ENCODE measurements around the gene SCAF4. TPM values are rescaled to one million over a fixed set of nuclear protein-coding genes. Genes with fewer than 3 reads are reported as not detected.

SCAF4 gene
- total and polyA plus RNA-seq, 8 donors = 8.2 to 15.1 (median 10.5) TPM

DNA sequence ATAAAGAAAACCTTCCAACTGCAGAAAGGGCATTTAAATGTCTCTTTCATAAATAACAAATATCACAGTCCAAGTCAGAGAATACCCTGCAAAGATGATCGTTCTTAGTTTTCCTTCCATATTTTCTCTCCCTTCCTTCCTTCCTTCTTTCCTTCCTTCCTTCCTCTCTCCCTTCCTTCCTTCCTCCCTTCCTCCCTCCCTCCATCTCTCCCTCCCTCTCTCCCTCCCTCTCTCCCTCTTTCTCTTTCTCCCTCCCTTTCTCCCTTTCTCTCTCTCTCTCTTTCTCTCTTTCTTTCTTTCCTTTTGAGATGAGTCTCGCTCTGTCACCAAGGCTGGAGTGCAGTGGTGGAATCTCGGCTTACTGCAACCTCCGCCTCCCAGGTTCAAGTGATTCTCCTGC lies 29.0 kb upstream of the SCAF4 start:
- DNase-seq = no peak
- intact Hi-C loops (cut with DNase I) = no loop called here
- Histone ChIP-seq H3K27ac (no peak overlapping the region), H3K36me3 (no peaks in the 10 kb centered on the region), H3K4me3 (no peak overlapping the region), H3K9me3 (no peaks in the 10 kb centered on the region), H3K27me3 (no peaks in the 10 kb centered on the region), H3K4me1 (no peaks in the 10 kb centered on the region)
- FAIRE-seq = no peak
- TF ChIP-seq, protein P1, sequence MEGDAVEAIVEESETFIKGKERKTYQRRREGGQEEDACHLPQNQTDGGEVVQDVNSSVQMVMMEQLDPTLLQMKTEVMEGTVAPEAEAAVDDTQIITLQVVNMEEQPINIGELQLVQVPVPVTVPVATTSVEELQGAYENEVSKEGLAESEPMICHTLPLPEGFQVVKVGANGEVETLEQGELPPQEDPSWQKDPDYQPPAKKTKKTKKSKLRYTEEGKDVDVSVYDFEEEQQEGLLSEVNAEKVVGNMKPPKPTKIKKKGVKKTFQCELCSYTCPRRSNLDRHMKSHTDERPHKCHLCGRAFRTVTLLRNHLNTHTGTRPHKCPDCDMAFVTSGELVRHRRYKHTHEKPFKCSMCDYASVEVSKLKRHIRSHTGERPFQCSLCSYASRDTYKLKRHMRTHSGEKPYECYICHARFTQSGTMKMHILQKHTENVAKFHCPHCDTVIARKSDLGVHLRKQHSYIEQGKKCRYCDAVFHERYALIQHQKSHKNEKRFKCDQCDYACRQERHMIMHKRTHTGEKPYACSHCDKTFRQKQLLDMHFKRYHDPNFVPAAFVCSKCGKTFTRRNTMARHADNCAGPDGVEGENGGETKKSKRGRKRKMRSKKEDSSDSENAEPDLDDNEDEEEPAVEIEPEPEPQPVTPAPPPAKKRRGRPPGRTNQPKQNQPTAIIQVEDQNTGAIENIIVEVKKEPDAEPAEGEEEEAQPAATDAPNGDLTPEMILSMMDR (IDR thresholded peaks at IDR 0.05) = no peak
- 72 to 87% methylated on average over 4 of the region's 4 CpGs for WGBS, 2 donors
- ATAC-seq = no peak

DNA sequence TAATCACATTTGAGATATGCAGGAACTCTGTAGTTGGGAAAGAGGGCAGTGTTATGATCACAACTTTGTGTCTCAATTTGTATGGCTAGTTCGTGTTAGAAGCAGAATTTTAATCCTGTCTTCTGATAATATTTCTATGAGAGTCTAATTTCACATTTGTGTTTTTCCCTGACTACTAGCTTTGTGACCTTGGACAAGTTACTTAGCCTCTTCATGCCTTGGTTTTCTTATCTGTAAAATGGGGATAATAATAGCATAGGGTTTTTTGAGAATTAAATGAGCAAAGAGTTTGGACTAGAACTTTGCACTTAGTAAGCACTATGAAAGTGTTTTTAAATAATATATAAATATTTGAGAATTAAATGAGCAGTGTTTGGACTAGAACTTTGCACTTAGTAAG lies 24.9 kb upstream of the SCAF4 start:
- intact Hi-C loops (cut with DNase I) = no loop called here

DNA sequence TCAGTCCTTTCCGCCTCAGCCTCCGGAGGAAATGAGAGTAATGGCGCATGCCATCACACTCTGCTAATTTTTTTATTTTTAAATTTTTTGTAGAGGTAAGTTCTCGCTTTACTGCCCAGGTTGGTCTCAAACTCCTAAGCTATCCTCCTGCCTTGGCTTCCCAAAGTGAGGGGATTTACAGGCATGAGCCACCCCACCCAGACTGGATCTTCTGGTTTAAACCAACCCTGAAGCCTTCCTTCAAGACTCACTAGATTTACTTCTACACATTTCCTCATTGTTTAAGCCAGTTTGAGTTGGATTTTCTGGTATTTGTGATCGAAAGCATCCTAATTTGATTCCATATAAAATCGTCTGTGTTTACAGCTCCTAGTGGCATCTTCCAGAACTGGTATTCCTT lies 23.1 kb upstream of the SCAF4 start:
- ATAC-seq (no peak), DNase-seq (no peak), FAIRE-seq (no peak)
- H3K4me1 ChIP-seq = no peaks in the 10 kb centered on the region
- no peak overlapping the region for H3K27ac ChIP-seq
- TF ChIP-seq, protein P1 (IDR thresholded peaks at IDR 0.05) = no peak
- no peaks in the 10 kb centered on the region for H3K9me3 ChIP-seq
- 80 to 88% methylated on average over 6 of the region's 6 CpGs for WGBS, 2 donors
- intact Hi-C loops (cut with DNase I) = no loop called here
- H3K36me3 ChIP-seq = no peaks in the 10 kb centered on the region
- no peaks in the 10 kb centered on the region for H3K27me3 ChIP-seq
- H3K4me3 ChIP-seq = no peak overlapping the region

More for the DNA sequence above, 24.9 kb upstream of the SCAF4 start:
- Histone ChIP-seq H3K27ac (no peak overlapping the region), H3K4me3 (no peak overlapping the region), H3K27me3 (no peaks in the 10 kb centered on the region), H3K4me1 (no peaks in the 10 kb centered on the region), H3K9me3 (no peaks in the 10 kb centered on the region), H3K36me3 (no peaks in the 10 kb centered on the region)
- FAIRE-seq (no peak), DNase-seq (no peak), ATAC-seq (no peak)
- WGBS, 2 donors = 75 to 91% methylated on average over 1 of the region's 1 CpG
- TF ChIP-seq, protein P1 (IDR thresholded peaks at IDR 0.05) = no peak

DNA sequence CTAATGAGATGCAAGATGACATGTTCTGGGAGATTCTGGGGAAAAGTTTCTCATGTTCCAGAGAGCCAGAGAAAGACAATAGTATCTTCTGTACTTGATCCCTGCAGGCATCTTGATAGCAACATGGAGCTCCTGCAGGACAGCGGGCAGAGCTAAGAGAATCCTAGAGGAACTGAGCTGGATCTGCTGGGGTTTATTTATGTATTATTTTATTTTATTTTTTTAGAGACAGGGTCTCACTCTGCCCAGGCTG lies 22.7 kb upstream of the SCAF4 start:
- DNase-seq (no peak), FAIRE-seq (no peak), ATAC-seq (no peak)
- intact Hi-C loops (cut with DNase I) = no loop called here
- 98 to 100% methylated on average over 1 of the region's 1 CpG for WGBS, 2 donors
- H3K4me1 ChIP-seq = no peaks in the 10 kb centered on the region
- TF ChIP-seq, protein P1 (IDR thresholded peaks at IDR 0.05) = no peak
- H3K27ac ChIP-seq = no peak overlapping the region
- no peaks in the 10 kb centered on the region for H3K27me3 ChIP-seq
- no peaks in the 10 kb centered on the region for H3K36me3 ChIP-seq
- no peaks in the 10 kb centered on the region for H3K9me3 ChIP-seq
- no peak overlapping the region for H3K4me3 ChIP-seq

DNA sequence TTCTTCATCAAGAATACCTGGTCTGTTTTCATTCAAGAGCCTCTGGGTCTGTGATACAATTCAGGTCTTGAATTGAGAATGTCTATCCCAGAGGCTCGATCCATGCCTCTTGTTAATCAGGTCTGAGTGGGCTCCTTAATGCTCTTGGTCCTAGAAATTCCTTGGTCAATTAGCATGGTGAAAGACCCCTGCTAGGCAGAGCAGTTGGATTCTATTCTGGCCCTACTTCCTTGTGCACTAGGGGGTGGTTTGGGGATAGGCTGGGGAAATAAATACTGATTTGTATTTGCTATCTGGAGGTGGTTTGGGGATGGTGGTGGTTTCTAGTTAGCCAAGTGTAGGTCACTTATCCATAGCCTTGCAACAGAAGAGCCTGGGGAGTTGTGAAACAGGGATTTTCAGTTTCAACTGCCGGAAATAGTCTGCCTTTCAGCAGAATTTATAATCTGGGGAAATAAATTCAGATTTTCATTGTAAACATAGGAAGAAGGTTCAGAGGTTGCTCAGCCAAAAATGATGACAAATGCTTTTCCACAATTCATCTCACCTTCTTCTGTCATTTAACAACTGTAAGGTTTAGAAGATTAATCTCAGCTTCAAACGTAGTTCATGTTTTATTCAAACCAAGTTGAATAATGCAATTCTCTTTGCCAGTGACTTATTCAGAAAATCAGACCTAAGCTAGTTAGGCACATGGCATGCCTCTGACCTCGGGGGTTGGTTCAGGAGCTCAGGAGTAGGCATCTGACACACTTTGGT lies 22.2 kb upstream of the SCAF4 start:
- H3K27me3 ChIP-seq = no peaks in the 10 kb centered on the region
- H3K4me3 ChIP-seq = no peak overlapping the region
- FAIRE-seq (no peak), ATAC-seq (no peak), DNase-seq (no peak)
- intact Hi-C loops (cut with DNase I) = no loop called here
- H3K4me1 ChIP-seq = no peaks in the 10 kb centered on the region
- no peaks in the 10 kb centered on the region for H3K36me3 ChIP-seq
- H3K9me3 ChIP-seq = no peaks in the 10 kb centered on the region
- no peak overlapping the region for H3K27ac ChIP-seq
- 64 to 73% methylated on average over 4 of the region's 4 CpGs for WGBS, 2 donors
- TF ChIP-seq, protein P1 (IDR thresholded peaks at IDR 0.05) = no peak

Data from pancreas (tissue), 10 donors.